ENCODE data around the gene BSDC1. TPM values are rescaled to one million over a fixed set of nuclear protein-coding genes. Genes with fewer than 3 reads are reported as not detected.

BSDC1 gene
- total and polyA plus RNA-seq, 10 of the 15 experiments (the other 5 are each of a cell fraction or from before 2014, with no cell fraction given): 3.0 to 39.7 (median 22.8) TPM

GRCh38 chr1:32327204-32327603, 67.0 kb downstream of the BSDC1 start:
- in situ Hi-C loops (cut with MboI) (no loop called here), intact Hi-C loops (cut with micrococcal nuclease; ENCODE audit: unreplicated experiment) (no loop called here)
- Histone ChIP-seq H3K36me3 (ENCODE audit: control insufficient read depth in 2 of 2, insufficient read depth in 2 of 2, low read length in 1 of 2) (peaks cover 40 to 65% of the 10 kb centered on the region in 2 experiments), H3K9me3 (replicated peaks; ENCODE audit: control insufficient read depth, insufficient read depth, low read length) (no peaks in the 10 kb centered on the region), H3K79me2 (ENCODE audit: control insufficient read depth, insufficient read depth, low read length) (peaks cover 5% of the 10 kb centered on the region), H3K27ac (ENCODE audit: control insufficient read depth, insufficient read depth) (no peak overlapping the region), H3K4me2 (ENCODE audit: control insufficient read depth, insufficient read depth) (no peak overlapping the region), H2AFZ (ENCODE audit: control insufficient read depth, low read depth, low read length) (no peak overlapping the region), H3K27me3 (replicated peaks in 1 of 2; ENCODE audit: control insufficient read depth in 2 of 2, insufficient read depth in 2 of 2, low read length in 1 of 2) (no peaks in the 10 kb centered on the region), H4K20me1 (ENCODE audit: control insufficient read depth, insufficient read depth) (no peaks in the 10 kb centered on the region; the same call in 1 of the 2 replicates), H3K4me3 (no peak overlapping the region), H3K4me1 (ENCODE audit: control insufficient read depth, insufficient read depth, low read length) (peaks cover 16% of the 10 kb centered on the region), H3K9ac (ENCODE audit: control insufficient read depth, insufficient read depth, low read length) (no peak overlapping the region)
- DNase-seq (ENCODE audit: low read depth, low spot score): no peak
- RAD21 ChIA-PET (ENCODE audit: unreplicated experiment): no interaction called here
- WGBS (ENCODE audit: insufficient coverage, insufficient replicate concordance, low lambda C conversion rate, missing lambda C conversion rate): 97% methylated on average over 11 of the region's 11 CpGs
- ATAC-seq: no peak
- no peak for FAIRE-seq
- POLR2A ChIA-PET: no interaction called here
- no TSS peak for BruUV-seq (replicated peaks)
- CTCF ChIA-PET: interaction anchor here (1.6 kb wide), 1 partner anchor 10 kb away, joined by 6 read pairs; no protein-coding TSS in a partner anchor
- SMC1A ChIA-PET (ENCODE audit: uncharacterized antibody, unreplicated experiment): no interaction called here
- no peak for TF ChIP-seq RUNX3 (IDR thresholded peaks at IDR 0.05; ENCODE audit: low read length)
- no peak for TF ChIP-seq CBFB (IDR thresholded peaks at IDR 0.05; ENCODE audit: low read depth)
- no peak for TF ChIP-seq HDGF (IDR thresholded peaks at IDR 0.05)
- peak; percentile 12; the same call in 1 of the 2 replicates for TF ChIP-seq POLR2A (IDR thresholded peaks at IDR 0.05; ENCODE audit: low read depth, low read length)

GRCh38 chr1:32321712-32322291, 72.4 kb downstream of the BSDC1 start:
- WGBS (ENCODE audit: insufficient coverage, insufficient replicate concordance, low lambda C conversion rate, missing lambda C conversion rate): 22% methylated on average over 5 of the region's 5 CpGs
- peak overlapping the region; percentile 28 for H3K4me2 ChIP-seq (ENCODE audit: control insufficient read depth, insufficient read depth)
- peaks cover 24% of the 10 kb centered on the region for H3K79me2 ChIP-seq (ENCODE audit: control insufficient read depth, insufficient read depth, low read length)
- FAIRE-seq (no peak), DNase-seq (ENCODE audit: low read depth, low spot score) (no peak), ATAC-seq (peak; percentile 9; the same call in 1 of the 3 replicates)
- H3K27ac ChIP-seq (ENCODE audit: control insufficient read depth, insufficient read depth): peak overlapping the region; percentile 69
- BruUV-seq (replicated peaks): no TSS peak
- H3K9ac ChIP-seq (ENCODE audit: control insufficient read depth, insufficient read depth, low read length): no peak overlapping the region; the same call in 1 of the 2 replicates
- intact Hi-C loops (cut with micrococcal nuclease; ENCODE audit: unreplicated experiment) (no loop called here), in situ Hi-C loops (cut with MboI) (no loop called here)
- ChIA-PET CTCF (interaction anchor here (0.7 to 4.0 kb wide), 9 partner anchors 9 to 210 kb away, joined by 3 to 19 read pairs (median 6); partner anchors contain the start of gene MARCKSL1), SMC1A (ENCODE audit: uncharacterized antibody, unreplicated experiment) (interaction anchor here (0.6 to 9.7 kb wide), 12 partner anchors 11 to 105 kb away, joined by 3 to 124 read pairs (median 6); partner anchors contain the start of genes BSDC1, FAM167B, HDAC1 and LCK), RAD21 (ENCODE audit: unreplicated experiment) (interaction anchor here (1.0 to 2.5 kb wide), 8 partner anchors 12 to 106 kb away, joined by 3 to 15 read pairs (median 6); partner anchors contain the start of genes BSDC1, HDAC1 and MARCKSL1), POLR2A (interaction anchor here (0.6 to 2.3 kb wide), 13 partner anchors 9 to 100 kb away, joined by 3 to 10 read pairs (median 4); partner anchors contain the start of gene BSDC1)
- no peaks in the 10 kb centered on the region for H4K20me1 ChIP-seq (ENCODE audit: control insufficient read depth, insufficient read depth)
- H3K9me3 ChIP-seq (replicated peaks; ENCODE audit: control insufficient read depth, insufficient read depth, low read length): no peaks in the 10 kb centered on the region
- TF ChIP-seq RUNX3 (IDR thresholded peaks at IDR 0.05; ENCODE audit: low read length) (0 out of 2 replicates have a peak, but pooled peaks have one; percentile 18), IRF4 (IDR thresholded peaks at IDR 0.05; ENCODE audit: low read depth, low read length) (no peak)
- H3K4me1 ChIP-seq (ENCODE audit: control insufficient read depth, insufficient read depth, low read length): peaks cover 54% of the 10 kb centered on the region
- no peak overlapping the region for H3K4me3 ChIP-seq
- no peaks in the 10 kb centered on the region for H3K27me3 ChIP-seq (replicated peaks in 1 of 2; ENCODE audit: control insufficient read depth in 2 of 2, insufficient read depth in 2 of 2, low read length in 1 of 2)
- peak overlapping the region; percentile 47; the same call in 1 of the 2 replicates for H2AFZ ChIP-seq (ENCODE audit: control insufficient read depth, low read depth, low read length)
- peaks cover 14 to 51% of the 10 kb centered on the region in 2 experiments for H3K36me3 ChIP-seq (ENCODE audit: control insufficient read depth in 2 of 2, insufficient read depth in 2 of 2, low read length in 1 of 2)

All from GM12878 (cell line).